ENCODE data around the gene GAGE13.
"Not testable (repeated sequence)": the region's sequence is repeated elsewhere in the genome, so short reads cannot be mapped to it uniquely, and the experiment has no call there.

DNA sequence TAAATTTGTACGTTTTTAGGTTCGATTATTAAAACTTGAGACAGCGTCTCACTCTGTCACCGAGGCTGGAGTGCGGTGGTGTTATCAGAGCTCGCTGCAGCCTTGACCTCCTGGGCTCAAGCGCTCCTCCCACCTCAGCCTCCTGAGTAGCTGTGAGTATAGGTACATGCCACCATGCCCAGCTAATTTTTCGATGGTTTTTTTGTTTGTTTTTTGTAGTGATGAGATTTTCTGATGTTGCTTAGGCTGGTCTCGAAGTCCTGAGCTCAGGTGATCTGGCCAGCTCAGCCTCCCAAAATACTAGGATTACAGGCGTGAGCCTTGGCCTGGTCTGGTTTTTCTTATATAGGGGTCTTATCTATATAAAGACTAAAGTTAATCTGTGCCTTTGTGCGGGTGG is 961 bp upstream of the GAGE13 start:
- not testable (repeated sequence) for TF ChIP-seq YY1 (IDR thresholded peaks at IDR 0.05; ENCODE audit: insufficient read depth, insufficient read length); SUZ12 (IDR thresholded peaks at IDR 0.05; ENCODE audit: extremely low read depth, insufficient read depth, insufficient read length); ZNF274 (IDR thresholded peaks at IDR 0.05; ENCODE audit: low read depth, low read length)
